MM.1S (cell line): ENCODE results near the gene DNAJA4.

Experiments used
- DNase-seq: peaks from one replicate; pipeline ENCODE4 v3.0.0-alpha.2; 2015
- H2AFZ ChIP-seq: fragments of 300-600 bp; sonication (generic); 2 replicates; pipeline ENCODE4 v1.6.0; 2016; ENCODE audit warnings: antibody characterized with exemption, low read length
- H3F3A ChIP-seq: fragments of 300-600 bp; sonication (generic); 2 replicates; pipeline ENCODE4 v1.6.1; 2016; ENCODE audit warnings: mild to moderate bottlenecking, antibody characterized with exemption, low read length, moderate library complexity, mixed read lengths; ENCODE audit not compliant: insufficient read depth
- H3K27ac ChIP-seq: fragments of 300-600 bp; sonication (generic); 2 replicates; pipeline ENCODE4 v1.5.1; 2016; ENCODE audit warnings: mild to moderate bottlenecking, low read length
- H3K27me3 ChIP-seq: fragments of 300-600 bp; sonication (generic); replicated peaks from 2 replicates; pipeline ENCODE4 v1.6.0; 2016; ENCODE audit warnings: low read length; ENCODE audit not compliant: insufficient read depth
- H3K36me3 ChIP-seq: fragments of 300-600 bp; sonication (generic); replicated peaks from 2 replicates; pipeline ENCODE4 v1.6.1; 2016; ENCODE audit warnings: mild to moderate bottlenecking, low read length, mixed read lengths; ENCODE audit not compliant: insufficient read depth
- H3K4me1 ChIP-seq: fragments of 300-600 bp; sonication (generic); 2 replicates; pipeline ENCODE4 v1.6.1; 2016; ENCODE audit warnings: low read length, mixed read lengths
- H3K4me2 ChIP-seq: fragments of 300-600 bp; sonication (generic); 2 replicates; pipeline ENCODE4 v1.6.0; 2016; ENCODE audit warnings: low read depth, low read length
- H3K4me3 ChIP-seq: fragments of 300-600 bp; sonication (generic); 2 replicates; pipeline ENCODE4 v1.5.1; 2016; ENCODE audit warnings: low read length, mixed read lengths
- H3K79me2 ChIP-seq: fragments of 300-600 bp; sonication (generic); 2 replicates; pipeline ENCODE4 v1.6.1; 2016; ENCODE audit warnings: mixed run types, low read length, mixed read lengths
- H3K9ac ChIP-seq: fragments of 300-600 bp; sonication (generic); 2 replicates; pipeline ENCODE4 v1.6.1; 2016; ENCODE audit warnings: low read length, mixed read lengths
- H3K9me2 ChIP-seq: fragments of 300-600 bp; sonication (generic); replicated peaks from 2 replicates; pipeline ENCODE4 v1.6.1; 2016; ENCODE audit warnings: mild to moderate bottlenecking, low read length, mixed read lengths; ENCODE audit not compliant: insufficient read depth
- H3K9me3 ChIP-seq: fragments of 300-600 bp; sonication (generic); replicated peaks from 2 replicates; pipeline ENCODE4 v1.6.1; 2016; ENCODE audit warnings: mild to moderate bottlenecking, low read length, mixed read lengths; ENCODE audit not compliant: insufficient read depth
- H4K20me1 ChIP-seq: fragments of 300-600 bp; sonication (generic); 2 replicates; pipeline ENCODE4 v1.6.1; 2016; ENCODE audit warnings: mild to moderate bottlenecking, low read length, moderate library complexity, mixed read lengths; ENCODE audit not compliant: insufficient read depth
- CTCF ChIP-seq: fragments of 300-600 bp; sonication (generic); IDR thresholded peaks from 2 replicates; pipeline ENCODE4 v1.5.1; 2016; ENCODE audit warnings: antibody characterized with exemption, low read length, mixed read lengths
- EZH2 ChIP-seq: fragments of 300-600 bp; sonication (generic); optimal IDR thresholded peaks from 2 replicates; pipeline ENCODE3; 2017; ENCODE audit warnings: low read depth, mild to moderate bottlenecking, antibody characterized with exemption, low read length, mixed read lengths
- EZH2phosphoT487 ChIP-seq: fragments of 300-600 bp; sonication (generic); IDR thresholded peaks from 2 replicates; pipeline ENCODE4 v1.6.1; 2018; ENCODE audit warnings: antibody characterized with exemption, low read length

Gene DNAJA4

GRCh38 chr15:78265752-78266224 lies 1.4 kb downstream of the DNAJA4 start:
- no peak overlapping the region for H3K4me2 ChIP-seq
- H2AFZ ChIP-seq: no peak overlapping the region
- H3K9ac ChIP-seq: no peak overlapping the region
- DNase-seq: no peak
- H3K4me3 ChIP-seq: no peak overlapping the region
- H3K4me1 ChIP-seq: no peaks in the 10 kb centered on the region
- H3K36me3 ChIP-seq: no peaks in the 10 kb centered on the region
- H3K27me3 ChIP-seq: peaks cover 10% of the 10 kb centered on the region
- H3K79me2 ChIP-seq: no peaks in the 10 kb centered on the region
- H3K9me3 ChIP-seq: no peaks in the 10 kb centered on the region
- H3K9me2 ChIP-seq: no peaks in the 10 kb centered on the region
- no peaks in the 10 kb centered on the region for H4K20me1 ChIP-seq
- no peak overlapping the region for H3K27ac ChIP-seq
- TF ChIP-seq CTCF (no peak), EZH2 (no peak), EZH2phosphoT487 (no peak)
- no peaks in the 10 kb centered on the region for H3F3A ChIP-seq

GRCh38 chr15:78266229-78266628 lies 1.9 kb downstream of the DNAJA4 start:
- Histone ChIP-seq H2AFZ (no peak overlapping the region), H3K9me3 (no peaks in the 10 kb centered on the region), H3K27me3 (peaks cover 10% of the 10 kb centered on the region), H3K4me1 (no peaks in the 10 kb centered on the region), H3K4me2 (no peak overlapping the region), H3F3A (no peaks in the 10 kb centered on the region), H4K20me1 (no peaks in the 10 kb centered on the region), H3K27ac (no peak overlapping the region), H3K9ac (no peak overlapping the region), H3K79me2 (no peaks in the 10 kb centered on the region), H3K4me3 (no peak overlapping the region), H3K9me2 (no peaks in the 10 kb centered on the region), H3K36me3 (no peaks in the 10 kb centered on the region)
- no peak for DNase-seq
- TF ChIP-seq EZH2 (no peak), CTCF (no peak), EZH2phosphoT487 (no peak)

GRCh38 chr15:78266806-78267205 lies 2.4 kb downstream of the DNAJA4 start:
- Histone ChIP-seq H3K4me1 (no peaks in the 10 kb centered on the region), H3K4me2 (no peak overlapping the region)
- TF ChIP-seq EZH2phosphoT487 (no peak), CTCF (no peak), EZH2 (no peak)

More at GRCh38 chr15:78266806-78267205, 2.4 kb downstream of the DNAJA4 start:
- Histone ChIP-seq H3F3A (no peaks in the 10 kb centered on the region), H3K9me2 (no peaks in the 10 kb centered on the region), H3K9me3 (no peaks in the 10 kb centered on the region), H3K9ac (no peak overlapping the region), H2AFZ (no peak overlapping the region), H3K4me3 (no peak overlapping the region), H3K79me2 (no peaks in the 10 kb centered on the region), H4K20me1 (no peaks in the 10 kb centered on the region), H3K27me3 (peaks cover 10% of the 10 kb centered on the region), H3K36me3 (no peaks in the 10 kb centered on the region), H3K27ac (no peak overlapping the region)
- DNase-seq: no peak
